ENCODE data around the gene DNMBP. TPM values are rescaled to one million over a fixed set of nuclear protein-coding genes. Genes with fewer than 3 reads are reported as not detected.

DNMBP gene
- total RNA-seq, result 10 to 100 TPM; 17.9 to 37.6 (median 20.6) TPM

GRCh38 chr10:100009793-100010676, at the start of gene DNMBP:
TSS of gene DNMBP (minus strand) at chr10:100009947. CDS start at chr10:99972124, 37,823 bp downstream.
- Histone ChIP-seq H3K36me3 (no peaks in the 10 kb centered on the region), H3K4me3 (peak within 1 kb of the TSS; percentile 63 to 72), H3K27ac (peak within 1 kb of the TSS; percentile 67 to 94 (median 90)), H3K9me3 (no peaks in the 10 kb centered on the region), H3K4me1 (peaks cover 0 to 51% (median 33%) of the 10 kb centered on the region in 3 donors), H3K27me3 (no peaks in the 10 kb centered on the region)
- peak; percentile 37 to 86 (median 73) for TF ChIP-seq CTCF (IDR thresholded peaks at IDR 0.05)
- no peak for TF ChIP-seq EP300 (IDR thresholded peaks at IDR 0.05)
- peak; percentile 53 to 78 for TF ChIP-seq POLR2A (IDR thresholded peaks at IDR 0.05)
- peak; percentile 69 for TF ChIP-seq POLR2AphosphoS5 (IDR thresholded peaks at IDR 0.05)
- WGBS, 2 donors (ENCODE audit: low coverage in 1 of 2), result 4 to 11% methylated on average over 8 to 13 of the region's 86 CpGs
- peak; percentile 96 for ATAC-seq

GRCh38 chr10:100057948-100058347, 48.2 kb upstream of the DNMBP start:
- Histone ChIP-seq H3K4me1 (no peaks in the 10 kb centered on the region), H3K36me3 (no peaks in the 10 kb centered on the region), H3K27me3 (peaks cover 8% of the 10 kb centered on the region), H3K9me3 (peaks cover 0 to 10% (median 0%) of the 10 kb centered on the region in 3 donors), H3K27ac (no peak overlapping the region), H3K4me3 (no peak overlapping the region)
- TF ChIP-seq POLR2A (IDR thresholded peaks at IDR 0.05) (no peak), POLR2AphosphoS5 (IDR thresholded peaks at IDR 0.05) (no peak), CTCF (IDR thresholded peaks at IDR 0.05) (no peak), EP300 (IDR thresholded peaks at IDR 0.05) (no peak)
- no peak for ATAC-seq
- 62% methylated on average over 1 of the region's 1 CpG; no CpG with 5 or more reads in 1 of the 2 donors for WGBS, 2 donors (ENCODE audit: low coverage in 1 of 2)

- Histone ChIP-seq H3K27me3 (peaks cover 20% of the 10 kb centered on the region), H3K4me1 (no peaks in the 10 kb centered on the region), H3K36me3 (no peaks in the 10 kb centered on the region), H3K27ac (no peak overlapping the region), H3K4me3 (no peak overlapping the region), H3K9me3 (peaks cover 0 to 10% (median 0%) of the 10 kb centered on the region in 3 donors)
- WGBS, 2 donors (ENCODE audit: low coverage in 1 of 2), result 29 to 39% methylated on average over 6 of the region's 6 CpGs
- ATAC-seq, result no peak
- TF ChIP-seq CTCF (IDR thresholded peaks at IDR 0.05), result no peak
- no peak for TF ChIP-seq POLR2AphosphoS5 (IDR thresholded peaks at IDR 0.05)
- no peak for TF ChIP-seq EP300 (IDR thresholded peaks at IDR 0.05)
- TF ChIP-seq POLR2A (IDR thresholded peaks at IDR 0.05), result no peak
Observed at GRCh38 chr10:100053686-100054460, 44.1 kb upstream of the DNMBP start.

GRCh38 chr10:100046021-100046486, 36.3 kb upstream of the DNMBP start:
- Histone ChIP-seq H3K27ac (peak overlapping the region in 1 of 4 donors; percentile 9), H3K9me3 (no peaks in the 10 kb centered on the region), H3K36me3 (no peaks in the 10 kb centered on the region), H3K4me3 (no peak overlapping the region), H3K4me1 (peaks cover 0 to 20% (median 0%) of the 10 kb centered on the region in 3 donors), H3K27me3 (no peaks in the 10 kb centered on the region)
- 0 to 42% methylated on average over 2 of the region's 7 CpGs for WGBS, 2 donors (ENCODE audit: low coverage in 1 of 2)
- peak; percentile 61 for ATAC-seq
- TF ChIP-seq CTCF (IDR thresholded peaks at IDR 0.05) (peak; percentile 94 to 96 (median 94)), POLR2AphosphoS5 (IDR thresholded peaks at IDR 0.05) (peak; percentile 24), POLR2A (IDR thresholded peaks at IDR 0.05) (no peak)
